Hematopoietic multipotent progenitor cell treated with erythropoietin and hydrocortisone succinate and interleukin-3 and kit ligand, for 4 days (in vitro differentiated cells): ENCODE results near the gene FGFR2.
"Not testable (repeated sequence)": the region's sequence is repeated elsewhere in the genome, so short reads cannot be mapped to it uniquely, and the experiment has no call there.

Experiments used
- DNase-seq: peaks from one replicate; pipeline ENCODE4 v3.0.0-alpha.2; 2015

The FGFR2 gene

GRCh38 chr10:121583857-121584256 is 14.4 kb downstream of the FGFR2 start:
- no peak for DNase-seq

DNA sequence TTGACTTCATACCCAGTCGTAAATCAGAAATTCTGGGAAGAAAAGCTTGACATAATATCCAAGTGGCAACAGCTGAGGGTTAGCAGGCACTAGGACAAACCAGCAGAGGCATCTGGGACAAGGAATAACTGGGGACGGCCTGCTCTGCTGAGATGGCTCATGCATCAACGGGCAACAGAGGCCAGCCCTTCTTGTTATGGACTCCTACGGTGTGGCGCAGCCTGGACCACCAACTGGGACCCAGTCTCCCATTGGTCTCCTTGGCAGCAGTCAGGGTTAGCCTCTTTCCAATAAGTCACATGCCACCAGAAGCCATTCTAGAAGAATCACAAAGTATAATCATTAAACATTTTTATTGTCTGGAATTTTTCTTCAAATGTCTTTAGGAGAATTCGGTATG is 15.0 kb downstream of the FGFR2 start:
- DNase-seq, result no peak

GRCh38 chr10:121580276-121581116 is 17.7 kb downstream of the FGFR2 start:
- DNase-seq, result no peak

- DNase-seq, result no peak
These were observed 18.6 kb downstream of the FGFR2 start for GRCh38 chr10:121579656-121580055.

- no peak for DNase-seq
These were observed 19.3 kb downstream of the FGFR2 start for GRCh38 chr10:121578965-121579364.

GRCh38 chr10:121578298-121578697 is 19.9 kb downstream of the FGFR2 start:
- DNase-seq, result no peak

DNA sequence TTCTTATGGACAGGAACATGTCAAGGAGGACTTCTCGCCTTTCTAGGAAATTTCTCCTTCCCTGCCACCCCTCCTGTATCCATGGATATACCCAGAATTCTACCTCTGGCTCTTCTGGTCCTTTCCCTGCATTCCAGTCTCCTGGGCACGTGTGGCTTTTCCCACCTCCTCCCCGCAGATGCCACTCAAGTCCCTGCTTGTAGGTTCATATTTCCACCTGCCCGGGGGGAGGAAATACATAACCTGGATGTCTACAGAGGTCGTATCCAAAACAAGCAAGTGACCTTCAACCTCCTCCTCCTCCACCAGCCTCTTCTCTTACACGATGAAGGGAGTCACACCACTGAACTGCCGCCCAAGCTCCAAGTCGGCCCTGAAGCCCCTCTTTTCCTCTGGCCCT is 20.7 kb downstream of the FGFR2 start:
- no peak for DNase-seq

- DNase-seq, result no peak
These were observed 22.1 kb downstream of the FGFR2 start for GRCh38 chr10:121576139-121576538.

GRCh38 chr10:121574519-121575166 is 23.6 kb downstream of the FGFR2 start:
- no peak for DNase-seq

GRCh38 chr10:121573538-121573941 is 24.7 kb downstream of the FGFR2 start:
- DNase-seq, result no peak

DNA sequence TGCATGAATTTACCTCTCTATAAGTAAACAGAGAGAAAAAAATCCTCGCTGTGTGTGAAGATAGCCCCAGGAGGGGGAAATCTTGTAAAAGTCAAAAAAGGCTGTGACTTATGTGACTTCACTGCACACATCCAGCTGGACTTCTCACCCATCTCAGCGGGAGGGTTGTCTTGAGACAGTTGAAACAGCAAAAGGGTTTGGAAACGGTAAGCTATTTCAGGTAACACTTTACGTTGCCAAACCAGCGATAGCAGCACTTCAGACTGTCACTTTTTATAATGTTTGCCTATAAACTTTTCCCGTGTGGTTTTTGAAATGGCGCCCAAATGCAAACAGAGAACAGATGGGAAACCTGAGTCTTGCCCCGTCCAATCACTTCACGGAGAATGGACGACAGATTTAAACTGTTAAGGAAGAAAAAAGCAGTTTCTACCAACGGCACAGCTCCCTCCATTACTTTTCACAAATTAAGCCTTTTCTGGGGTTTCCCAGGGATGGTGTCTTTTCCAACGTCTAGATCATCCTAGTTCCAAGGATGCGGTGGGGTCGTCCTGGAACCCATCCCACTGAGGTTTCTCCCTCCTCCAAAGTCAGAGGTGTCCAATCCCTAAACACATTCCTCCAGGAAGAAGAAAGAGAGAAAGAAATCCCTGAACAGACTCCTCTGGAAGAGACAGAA is 25.2 kb downstream of the FGFR2 start:
- DNase-seq, result no peak

DNA sequence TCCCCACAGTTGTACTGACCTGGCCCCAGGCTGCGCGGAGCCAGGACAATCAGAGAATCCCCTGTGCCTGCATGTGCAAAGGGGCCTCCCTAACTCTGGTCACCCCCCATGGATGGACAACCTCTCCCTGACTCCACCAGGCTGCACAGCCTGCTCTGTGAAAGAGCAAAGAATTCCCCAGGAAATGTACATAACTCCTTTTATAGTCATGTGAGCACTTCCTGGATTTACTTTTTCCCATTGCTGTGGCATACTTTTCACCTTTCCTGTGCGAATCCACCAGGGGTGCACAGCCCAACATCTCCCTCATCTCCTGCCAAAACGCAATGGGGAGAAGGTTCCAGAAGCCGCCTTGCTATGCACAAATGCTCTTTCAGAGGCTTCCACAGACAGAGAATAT is 27.9 kb downstream of the FGFR2 start:
- no peak for DNase-seq

- DNase-seq, result no peak
These were observed 30.0 kb downstream of the FGFR2 start for GRCh38 chr10:121568275-121568674.

- no peak for DNase-seq
These were observed 30.7 kb downstream of the FGFR2 start for GRCh38 chr10:121567569-121567968.

DNA sequence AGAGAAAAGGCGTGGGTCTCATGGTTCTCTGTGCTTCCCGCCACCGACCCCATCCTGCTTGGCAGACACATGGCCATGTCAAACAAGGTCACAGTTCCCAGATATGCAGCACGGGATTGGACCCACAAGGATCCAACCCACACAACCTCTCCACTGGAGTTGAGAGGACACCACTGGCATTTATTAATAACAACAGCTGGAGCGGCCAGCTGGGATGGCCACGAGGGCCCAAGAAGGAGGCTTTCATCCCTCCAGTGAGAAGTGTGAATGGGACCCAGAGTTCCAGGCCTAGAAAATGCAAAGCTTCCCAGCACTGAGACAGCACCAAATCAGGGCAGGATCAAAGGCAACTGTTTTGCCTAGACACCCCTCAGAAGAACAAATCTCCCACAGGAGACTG is 31.5 kb downstream of the FGFR2 start:
- no peak for DNase-seq

GRCh38 chr10:121559326-121560026 is 38.8 kb downstream of the FGFR2 start:
- DNase-seq, result no peak

- DNase-seq, result no peak
These were observed 40.0 kb downstream of the FGFR2 start for GRCh38 chr10:121558238-121558637.

GRCh38 chr10:121556918-121557573 is 41.2 kb downstream of the FGFR2 start:
- DNase-seq, result no peak

- no peak for DNase-seq
These were observed 41.8 kb downstream of the FGFR2 start for GRCh38 chr10:121556455-121556854.

DNA sequence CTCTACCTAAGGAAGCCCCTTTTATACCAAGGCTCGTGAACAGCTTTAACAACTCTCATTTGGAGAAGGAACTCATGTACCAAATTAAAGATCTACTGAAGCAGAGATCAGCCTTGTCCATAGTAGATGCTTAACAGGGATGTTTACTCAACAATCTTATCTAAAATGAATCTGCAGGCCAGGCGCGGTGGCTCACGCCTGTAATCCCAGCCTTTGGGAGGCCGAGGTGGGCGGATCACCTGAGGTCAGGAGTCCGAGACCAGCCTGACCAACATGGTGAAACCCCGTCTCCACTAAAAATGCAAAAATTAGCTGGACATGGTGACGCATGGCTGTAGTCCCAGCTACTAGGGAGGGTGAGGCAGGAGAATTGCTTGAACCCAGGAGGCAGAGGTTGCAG is 43.3 kb downstream of the FGFR2 start:
- DNase-seq, result not testable (repeated sequence)

GRCh38 chr10:121553511-121554264 is 44.6 kb downstream of the FGFR2 start:
- no peak for DNase-seq

GRCh38 chr10:121552746-121553145 is 45.5 kb downstream of the FGFR2 start:
- no peak for DNase-seq
